ENCODE measurements around the gene LCMT1. TPM values are rescaled to one million over a fixed set of nuclear protein-coding genes. Genes with fewer than 3 reads are reported as not detected.
"Not testable (repeated sequence)": the region's sequence is repeated elsewhere in the genome, so short reads cannot be mapped to it uniquely, and the experiment has no call there.

The LCMT1 gene
- total RNA-seq, 1 donor from 2014 or later = 26.8 TPM

GRCh38 chr16:25095636-25096035 is 15.9 kb upstream of the LCMT1 start:
- no peak for ATAC-seq

- ATAC-seq = no peak
Observed at GRCh38 chr16:25097276-25097975, 14.1 kb upstream of the LCMT1 start.

DNA sequence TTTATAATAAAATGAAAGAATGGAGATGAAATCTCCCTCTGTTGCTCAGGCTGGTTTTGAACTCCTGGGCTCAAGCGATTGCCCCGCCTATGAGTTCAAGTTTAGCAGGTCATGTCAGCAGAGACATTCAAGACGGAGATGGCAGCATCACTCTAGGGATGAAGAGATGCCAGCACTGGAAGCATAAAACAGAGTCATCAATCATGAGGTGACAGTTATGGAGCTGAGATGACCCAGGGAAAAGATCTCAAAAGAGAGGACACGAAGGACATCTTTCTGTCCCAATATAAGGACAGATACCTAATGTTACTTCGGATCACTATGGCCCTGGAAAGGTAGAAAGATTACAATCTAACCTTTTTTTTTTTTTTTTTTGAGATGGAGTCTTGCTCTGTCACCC is 11.0 kb upstream of the LCMT1 start:
- ATAC-seq = no peak

- ATAC-seq = peak; percentile 79
Observed at GRCh38 chr16:25106567-25107465, 4.7 kb upstream of the LCMT1 start.

GRCh38 chr16:25107466-25107792 is 4.1 kb upstream of the LCMT1 start:
- ATAC-seq = no peak

- ATAC-seq = no peak
Observed at GRCh38 chr16:25108054-25108453, 3.5 kb upstream of the LCMT1 start.

DNA sequence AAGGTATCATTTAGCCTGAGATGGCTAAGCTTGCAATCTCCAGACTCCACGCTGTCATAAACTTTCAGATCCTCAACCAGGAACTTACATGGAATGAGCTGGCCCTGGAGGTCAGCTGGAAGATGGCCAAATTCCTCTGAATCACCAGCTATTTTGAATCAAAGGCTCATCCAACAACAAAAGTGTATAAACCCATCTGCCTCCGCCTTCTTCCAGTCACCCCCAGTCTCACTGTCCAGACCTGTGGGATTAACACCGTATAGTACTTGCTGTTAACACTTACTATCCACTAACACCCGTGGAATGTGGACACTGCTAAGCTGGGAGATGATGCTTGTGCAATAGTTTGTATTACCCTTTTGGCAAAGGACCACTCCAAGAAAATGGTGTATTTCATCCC is 1.9 kb upstream of the LCMT1 start:
- peak; percentile 67 for ATAC-seq

- no peak for ATAC-seq
Observed at GRCh38 chr16:25110387-25110947, 1.1 kb upstream of the LCMT1 start.

- ATAC-seq = no peak
Observed at GRCh38 chr16:25114121-25114520, 2.6 kb downstream of the LCMT1 start.

GRCh38 chr16:25118851-25119578 is 7.5 kb downstream of the LCMT1 start:
- ATAC-seq = no peak

DNA sequence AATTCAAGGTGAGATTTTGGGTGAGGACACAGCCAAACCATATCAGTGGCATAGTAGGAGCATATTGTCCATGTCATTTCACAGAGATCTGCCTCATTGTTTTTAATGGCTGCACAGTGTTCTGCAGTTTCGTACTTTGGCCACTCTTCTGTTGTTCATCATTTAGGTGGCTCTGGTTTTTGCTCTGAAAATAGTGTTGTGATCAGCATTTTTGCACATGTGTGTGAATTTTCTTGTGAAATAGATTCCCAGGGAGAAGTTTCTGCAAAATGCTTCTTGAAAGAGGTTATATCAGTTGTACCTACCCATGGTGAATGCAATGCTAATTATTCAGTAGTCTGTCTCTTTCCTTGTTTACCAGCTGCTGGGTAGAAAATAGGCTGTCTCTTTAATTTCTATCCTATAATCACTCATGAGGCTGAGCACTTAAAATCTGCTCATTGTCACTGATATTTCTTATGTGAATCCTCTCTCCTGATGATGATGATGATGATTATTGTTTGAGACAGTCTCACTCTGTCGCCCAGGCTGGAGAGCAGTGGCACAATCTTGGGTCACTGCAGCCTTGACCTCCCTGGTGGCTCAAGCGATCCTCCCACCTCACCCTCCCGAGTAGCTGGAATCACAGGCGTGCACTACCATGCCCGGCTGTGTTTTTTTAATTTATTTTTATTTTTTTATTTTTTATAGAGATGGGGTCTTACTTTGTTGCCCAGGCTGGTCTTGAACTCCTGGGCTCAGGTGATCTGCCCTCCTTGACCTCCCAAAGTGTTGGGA is 10.5 kb downstream of the LCMT1 start:
- no peak for ATAC-seq

DNA sequence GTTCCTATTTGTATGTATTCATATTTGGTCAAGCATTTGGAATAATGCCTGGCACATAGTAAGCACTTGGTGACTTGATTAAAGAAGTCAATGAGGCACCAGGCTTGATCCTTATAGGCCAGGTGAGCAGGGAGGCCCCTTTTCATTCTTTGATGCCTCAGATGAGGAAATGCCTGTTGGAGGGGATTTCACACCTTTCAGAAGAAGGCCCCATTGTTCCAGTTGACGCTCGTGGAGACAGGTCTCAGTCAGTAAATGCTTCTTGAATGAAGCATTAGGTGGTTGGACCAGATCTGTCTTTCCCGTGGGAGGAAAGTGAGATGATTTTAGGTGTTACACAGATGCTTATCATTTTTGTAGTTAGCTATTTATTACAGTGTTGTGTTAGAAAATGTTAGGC is 13.0 kb downstream of the LCMT1 start:
- ATAC-seq = peak; percentile 16

DNA sequence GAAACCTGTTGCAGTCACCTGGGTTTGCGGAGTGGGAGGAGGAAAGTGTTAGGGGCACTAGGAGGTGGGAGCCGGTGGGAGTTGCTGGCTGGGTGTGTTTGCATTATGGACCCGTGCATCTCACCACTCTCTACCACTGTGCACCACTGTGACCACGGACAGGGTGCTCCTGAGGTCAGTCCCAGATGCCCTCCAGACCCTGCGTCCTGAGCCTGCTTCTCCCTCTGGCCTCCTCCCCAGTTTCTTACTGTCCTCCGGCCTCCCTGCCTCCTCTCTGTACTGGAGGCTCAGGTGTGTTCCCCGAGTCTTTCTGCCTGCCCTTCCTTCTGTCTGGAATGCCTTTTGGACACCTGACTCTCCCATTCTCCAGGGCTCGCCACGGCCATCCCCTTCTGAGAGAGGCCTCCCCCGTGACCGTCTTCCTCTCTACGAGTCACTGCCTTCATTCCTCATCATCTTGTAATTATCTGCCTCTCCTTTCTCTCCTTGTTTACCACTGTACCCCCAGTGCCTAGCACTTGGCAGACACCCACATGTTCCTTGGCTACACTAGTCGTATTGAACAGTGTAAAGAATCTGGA is 14.6 kb downstream of the LCMT1 start:
- ATAC-seq = peak; percentile 62

DNA sequence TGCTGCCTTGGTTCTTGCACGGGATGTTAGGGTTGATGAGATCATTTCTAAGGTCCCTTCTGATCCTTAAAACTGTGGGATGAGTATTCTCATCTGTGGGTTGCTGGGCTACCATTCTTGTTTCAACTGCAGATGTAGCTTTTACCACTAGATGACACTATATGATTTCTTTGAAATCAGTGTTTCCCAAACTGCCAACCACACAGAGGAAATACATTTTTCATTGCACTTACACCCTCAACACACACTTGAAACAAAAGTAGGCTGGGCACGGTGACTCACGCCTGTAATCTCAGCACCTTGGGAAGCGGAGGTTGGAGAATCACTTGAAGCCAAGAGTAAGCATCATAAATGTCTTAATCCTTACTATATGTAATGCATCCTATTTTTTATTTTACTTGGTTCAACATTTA is 15.3 kb downstream of the LCMT1 start:
- peak; percentile 94 for ATAC-seq

DNA sequence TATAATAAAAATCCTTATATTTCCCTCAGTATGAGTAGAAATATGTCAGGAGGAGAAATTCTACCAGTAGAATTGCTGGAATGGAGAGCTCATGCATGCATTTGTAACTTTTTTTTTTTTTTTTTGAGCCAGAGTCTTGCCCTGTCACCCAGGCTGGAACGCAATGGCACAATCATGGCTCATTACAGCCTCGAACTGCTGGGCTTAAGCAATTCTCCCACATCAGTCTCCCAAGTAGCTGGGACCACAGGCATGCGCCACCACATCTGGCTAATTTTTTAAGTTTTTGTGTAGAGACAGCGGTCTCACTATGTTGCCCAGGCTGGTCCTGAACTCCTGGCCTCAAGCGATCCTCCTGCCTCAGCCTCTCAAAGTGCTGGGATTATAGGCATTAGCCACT is 21.2 kb downstream of the LCMT1 start:
- ATAC-seq = not testable (repeated sequence)

GRCh38 chr16:25134166-25134700 is 22.7 kb downstream of the LCMT1 start:
- no peak for ATAC-seq

DNA sequence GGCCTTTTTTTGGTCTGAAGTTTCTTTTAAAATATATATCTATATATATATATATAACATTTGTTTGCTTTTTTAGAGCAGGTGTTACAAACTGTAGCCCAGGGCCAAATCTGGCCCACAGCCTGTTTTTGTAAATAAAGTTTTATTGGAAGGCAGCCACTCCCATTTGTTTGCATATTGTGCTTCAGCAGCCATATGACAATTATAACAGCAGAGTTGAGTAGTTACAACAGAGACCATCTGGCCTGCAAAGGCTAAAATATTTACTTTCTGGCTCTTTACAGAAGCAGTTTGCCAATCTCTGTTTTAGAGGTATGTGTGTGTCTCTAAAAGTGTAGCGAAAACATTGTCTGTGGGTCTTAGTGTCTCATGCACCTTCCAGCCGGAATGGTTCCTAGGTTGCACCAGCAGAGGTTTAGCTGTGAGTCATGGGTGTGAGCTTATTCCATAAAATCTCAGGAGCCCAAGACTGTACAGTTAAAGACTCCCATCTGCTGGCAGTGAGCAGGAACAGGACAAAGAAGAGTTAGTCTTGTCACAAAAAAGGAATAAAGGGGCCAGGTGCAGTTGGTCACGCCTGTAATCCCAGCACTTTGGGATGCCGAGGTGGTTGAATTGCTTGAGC is 23.8 kb downstream of the LCMT1 start:
- ATAC-seq = peak; percentile 44

DNA sequence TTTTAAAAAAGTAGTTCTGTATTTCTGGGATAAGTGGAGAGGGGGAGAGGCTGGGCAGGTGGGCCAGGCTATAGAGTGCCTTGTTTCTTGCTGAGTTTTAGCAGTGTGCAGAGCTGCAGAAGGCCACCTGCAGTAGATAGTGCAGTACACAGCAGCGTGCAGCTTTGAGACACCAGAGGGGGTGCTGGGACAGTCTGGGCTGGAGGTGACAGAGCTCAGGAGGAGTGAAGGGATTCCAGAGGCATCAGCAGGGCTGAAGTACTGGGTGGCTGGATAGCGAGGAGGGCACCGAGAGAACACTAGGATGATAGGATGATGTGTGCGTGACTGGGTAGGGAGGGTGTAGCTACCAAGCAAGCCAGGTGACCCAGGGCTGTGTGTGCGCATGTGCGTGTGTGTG is 26.6 kb downstream of the LCMT1 start:
- ATAC-seq = no peak

GRCh38 chr16:25140459-25140858 is 28.9 kb downstream of the LCMT1 start:
- ATAC-seq = no peak

GRCh38 chr16:25141648-25142047 is 30.1 kb downstream of the LCMT1 start:
- no peak for ATAC-seq

DNA sequence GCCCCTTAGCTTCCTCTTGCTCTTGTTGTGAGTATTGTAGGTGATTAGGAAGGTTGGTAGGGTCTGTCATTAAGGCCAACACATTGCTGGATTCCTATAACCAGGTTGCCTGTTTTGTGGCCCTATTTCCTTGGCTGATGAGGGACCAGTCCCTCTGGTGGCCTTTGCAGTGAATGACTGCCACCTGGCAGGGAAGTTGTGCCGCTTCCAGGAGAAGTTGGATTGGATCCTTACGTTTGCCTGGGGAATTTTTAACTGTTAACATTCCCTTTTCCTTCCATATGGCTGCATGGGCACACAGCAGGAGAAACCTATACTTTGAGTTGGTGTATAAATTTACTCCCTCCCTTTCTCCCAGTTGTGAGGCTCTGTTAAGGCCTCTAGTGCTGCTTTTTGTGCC is 32.4 kb downstream of the LCMT1 start:
- ATAC-seq = no peak

Data from esophagus mucosa (tissue), 1 donor.